ENCODE measurements around the gene EIPR1.
A peak's percentile ranks its signal among the peaks of the same experiment; 100 is the strongest.

EIPR1 gene

GRCh38 chr2:3246928-3247714 lies 130.5 kb downstream of the EIPR1 start:
- H2AFZ ChIP-seq (ENCODE audit: low read depth, low read length), result no peak overlapping the region
- no peak overlapping the region for H4K91ac ChIP-seq (ENCODE audit: low read length)
- H4K8ac ChIP-seq (ENCODE audit: low read length), result no peak overlapping the region
- H3K23ac ChIP-seq (ENCODE audit: low read length in 2 of 2), result no peak overlapping the region
- no peak overlapping the region for H3K18ac ChIP-seq (ENCODE audit: low read depth in 1 of 2, low read length in 2 of 2)
- H3K27me3 ChIP-seq (ENCODE audit: control insufficient read depth in 1 of 2, insufficient read depth in 1 of 2, low read length in 2 of 2), result no peaks in the 10 kb centered on the region
- H3K4me3 ChIP-seq (ENCODE audit: insufficient read depth in 1 of 2, low read depth in 1 of 2, low read length in 2 of 2), result no peak overlapping the region
- no peak overlapping the region for H3K4ac ChIP-seq (ENCODE audit: low read depth in 1 of 2, low read length in 2 of 2)
- no peak overlapping the region for H2BK5ac ChIP-seq (ENCODE audit: low read depth, low read length, poor library complexity, severe bottlenecking)
- H3K79me1 ChIP-seq (replicated peaks; ENCODE audit: low read length, poor library complexity, severe bottlenecking), result peaks cover 30% of the 10 kb centered on the region
- 76% methylated on average over 9 of the region's 13 CpGs for WGBS
- H2BK15ac ChIP-seq (ENCODE audit: low read depth, poor library complexity, severe bottlenecking), result no peak overlapping the region
- no peak overlapping the region for H2BK120ac ChIP-seq (ENCODE audit: low read depth, low read length)
- H3K4me2 ChIP-seq (ENCODE audit: low read length, poor library complexity, severe bottlenecking), result no peak overlapping the region
- no peak for DNase-seq
- H3K9ac ChIP-seq (ENCODE audit: low read length), result no peak overlapping the region
- H2BK12ac ChIP-seq (ENCODE audit: low read length in 2 of 2), result no peak overlapping the region
- no peaks in the 10 kb centered on the region for H3K4me1 ChIP-seq (ENCODE audit: control insufficient read depth, insufficient read depth, low read depth, low read length)
- peaks cover 0 to 12% of the 10 kb centered on the region in 2 experiments for H3K36me3 ChIP-seq (ENCODE audit: control insufficient read depth in 1 of 2, insufficient read depth in 2 of 2, low read depth in 1 of 2, low read length in 2 of 2)
- no peak overlapping the region for H2AK5ac ChIP-seq (ENCODE audit: low read length, severe bottlenecking)
- H3K9me3 ChIP-seq (ENCODE audit: control insufficient read depth, low read length), result peaks cover 10% of the 10 kb centered on the region
- no peak overlapping the region for H3K14ac ChIP-seq (ENCODE audit: low read length in 2 of 2)
- no peak overlapping the region for H3K27ac ChIP-seq (ENCODE audit: low read length, poor library complexity, severe bottlenecking)

GRCh38 chr2:3246406-3246805 lies 131.2 kb downstream of the EIPR1 start:
- no peak overlapping the region for H4K91ac ChIP-seq (ENCODE audit: low read length)
- H3K4me2 ChIP-seq (ENCODE audit: low read length, poor library complexity, severe bottlenecking), result no peak overlapping the region
- peaks cover 10% of the 10 kb centered on the region for H3K9me3 ChIP-seq (ENCODE audit: control insufficient read depth, low read length)
- no peak overlapping the region for H4K8ac ChIP-seq (ENCODE audit: low read length)
- H3K14ac ChIP-seq (ENCODE audit: low read length in 2 of 2), result peak overlapping the region in 1 of 2 experiments; percentile 89
- no peak overlapping the region for H2BK5ac ChIP-seq (ENCODE audit: low read depth, low read length, poor library complexity, severe bottlenecking)
- peaks cover 26% of the 10 kb centered on the region for H3K79me1 ChIP-seq (replicated peaks; ENCODE audit: low read length, poor library complexity, severe bottlenecking)
- no peak overlapping the region for H3K27ac ChIP-seq (ENCODE audit: low read length, poor library complexity, severe bottlenecking)
- no peak overlapping the region for H2BK15ac ChIP-seq (ENCODE audit: low read depth, poor library complexity, severe bottlenecking)
- H3K18ac ChIP-seq (ENCODE audit: low read depth in 1 of 2, low read length in 2 of 2), result peak overlapping the region in 1 of 2 experiments; percentile 40
- no peak for DNase-seq
- H3K4ac ChIP-seq (ENCODE audit: low read depth in 1 of 2, low read length in 2 of 2), result no peak overlapping the region
- no peak overlapping the region for H3K9ac ChIP-seq (ENCODE audit: low read length)
- peaks cover 0 to 12% of the 10 kb centered on the region in 2 experiments for H3K36me3 ChIP-seq (ENCODE audit: control insufficient read depth in 1 of 2, insufficient read depth in 2 of 2, low read depth in 1 of 2, low read length in 2 of 2)
- 67% methylated on average over 3 of the region's 6 CpGs for WGBS
- no peak overlapping the region for H2BK120ac ChIP-seq (ENCODE audit: low read depth, low read length)
- no peak overlapping the region for H2BK12ac ChIP-seq (ENCODE audit: low read length in 2 of 2)
- no peak overlapping the region for H2AFZ ChIP-seq (ENCODE audit: low read depth, low read length)
- no peak overlapping the region for H3K23ac ChIP-seq (ENCODE audit: low read length in 2 of 2)
- H3K4me1 ChIP-seq (ENCODE audit: control insufficient read depth, insufficient read depth, low read depth, low read length), result peaks cover 3% of the 10 kb centered on the region
- H2AK5ac ChIP-seq (ENCODE audit: low read length, severe bottlenecking), result no peak overlapping the region
- no peak overlapping the region for H3K4me3 ChIP-seq (ENCODE audit: insufficient read depth in 1 of 2, low read depth in 1 of 2, low read length in 2 of 2)
- no peaks in the 10 kb centered on the region for H3K27me3 ChIP-seq (ENCODE audit: control insufficient read depth in 1 of 2, insufficient read depth in 1 of 2, low read length in 2 of 2)

- no peak overlapping the region for H4K8ac ChIP-seq (ENCODE audit: low read length)
- 100% methylated on average over 5 of the region's 7 CpGs for WGBS
- H3K4me2 ChIP-seq (ENCODE audit: low read length, poor library complexity, severe bottlenecking), result no peak overlapping the region
- no peak overlapping the region for H2BK5ac ChIP-seq (ENCODE audit: low read depth, low read length, poor library complexity, severe bottlenecking)
- no peak overlapping the region for H3K4me3 ChIP-seq (ENCODE audit: insufficient read depth in 1 of 2, low read depth in 1 of 2, low read length in 2 of 2)
- H2BK120ac ChIP-seq (ENCODE audit: low read depth, low read length), result no peak overlapping the region
- peaks cover 3% of the 10 kb centered on the region for H3K4me1 ChIP-seq (ENCODE audit: control insufficient read depth, insufficient read depth, low read depth, low read length)
- no peak overlapping the region for H4K91ac ChIP-seq (ENCODE audit: low read length)
- H2AFZ ChIP-seq (ENCODE audit: low read depth, low read length), result no peak overlapping the region
- H3K18ac ChIP-seq (ENCODE audit: low read depth in 1 of 2, low read length in 2 of 2), result no peak overlapping the region
- peaks cover 8% of the 10 kb centered on the region for H3K9me3 ChIP-seq (ENCODE audit: control insufficient read depth, low read length)
- H3K9ac ChIP-seq (ENCODE audit: low read length), result no peak overlapping the region
- no peak overlapping the region for H3K23ac ChIP-seq (ENCODE audit: low read length in 2 of 2)
- H3K14ac ChIP-seq (ENCODE audit: low read length in 2 of 2), result no peak overlapping the region
- H2BK15ac ChIP-seq (ENCODE audit: low read depth, poor library complexity, severe bottlenecking), result no peak overlapping the region
- H3K36me3 ChIP-seq (ENCODE audit: control insufficient read depth in 1 of 2, insufficient read depth in 2 of 2, low read depth in 1 of 2, low read length in 2 of 2), result peaks cover 0 to 7% of the 10 kb centered on the region in 2 experiments
- no peak for DNase-seq
- H3K27ac ChIP-seq (ENCODE audit: low read length, poor library complexity, severe bottlenecking), result no peak overlapping the region
- no peak overlapping the region for H3K4ac ChIP-seq (ENCODE audit: low read depth in 1 of 2, low read length in 2 of 2)
- no peaks in the 10 kb centered on the region for H3K27me3 ChIP-seq (ENCODE audit: control insufficient read depth in 1 of 2, insufficient read depth in 1 of 2, low read length in 2 of 2)
- peaks cover 29% of the 10 kb centered on the region for H3K79me1 ChIP-seq (replicated peaks; ENCODE audit: low read length, poor library complexity, severe bottlenecking)
- H2BK12ac ChIP-seq (ENCODE audit: low read length in 2 of 2), result no peak overlapping the region
- no peak overlapping the region for H2AK5ac ChIP-seq (ENCODE audit: low read length, severe bottlenecking)
Measured at GRCh38 chr2:3244486-3244885, 133.1 kb downstream of the EIPR1 start.

GRCh38 chr2:3243804-3244203 lies 133.8 kb downstream of the EIPR1 start:
- Histone ChIP-seq H3K4me1 (ENCODE audit: control insufficient read depth, insufficient read depth, low read depth, low read length) (peaks cover 4% of the 10 kb centered on the region), H3K14ac (ENCODE audit: low read length in 2 of 2) (peak overlapping the region in 1 of 2 experiments; percentile 8), H3K9me3 (ENCODE audit: control insufficient read depth, low read length) (peaks cover under 1% of the 10 kb centered on the region), H2BK12ac (ENCODE audit: low read length in 2 of 2) (no peak overlapping the region), H3K4ac (ENCODE audit: low read depth in 1 of 2, low read length in 2 of 2) (no peak overlapping the region), H3K4me2 (ENCODE audit: low read length, poor library complexity, severe bottlenecking) (no peak overlapping the region), H3K4me3 (ENCODE audit: insufficient read depth in 1 of 2, low read depth in 1 of 2, low read length in 2 of 2) (no peak overlapping the region), H4K91ac (ENCODE audit: low read length) (no peak overlapping the region), H3K27ac (ENCODE audit: low read length, poor library complexity, severe bottlenecking) (no peak overlapping the region), H2AFZ (ENCODE audit: low read depth, low read length) (no peak overlapping the region), H3K18ac (ENCODE audit: low read depth in 1 of 2, low read length in 2 of 2) (no peak overlapping the region), H3K79me1 (replicated peaks; ENCODE audit: low read length, poor library complexity, severe bottlenecking) (peaks cover 31% of the 10 kb centered on the region), H2AK5ac (ENCODE audit: low read length, severe bottlenecking) (no peak overlapping the region), H2BK120ac (ENCODE audit: low read depth, low read length) (no peak overlapping the region), H3K36me3 (ENCODE audit: control insufficient read depth in 1 of 2, insufficient read depth in 2 of 2, low read depth in 1 of 2, low read length in 2 of 2) (peaks cover 0 to 11% of the 10 kb centered on the region in 2 experiments), H2BK5ac (ENCODE audit: low read depth, low read length, poor library complexity, severe bottlenecking) (no peak overlapping the region), H4K8ac (ENCODE audit: low read length) (no peak overlapping the region), H3K9ac (ENCODE audit: low read length) (no peak overlapping the region), H3K27me3 (ENCODE audit: control insufficient read depth in 1 of 2, insufficient read depth in 1 of 2, low read length in 2 of 2) (no peaks in the 10 kb centered on the region), H2BK15ac (ENCODE audit: low read depth, poor library complexity, severe bottlenecking) (no peak overlapping the region), H3K23ac (ENCODE audit: low read length in 2 of 2) (no peak overlapping the region)
- 90% methylated on average over 6 of the region's 6 CpGs for WGBS
- DNase-seq, result no peak
